ENCODE results near the gene CTIF. TPM values are rescaled to one million over a fixed set of nuclear protein-coding genes. Genes with fewer than 3 reads are reported as not detected.

CTIF gene
- total RNA-seq, 1 donor from 2014 or later = 51.5 TPM

GRCh38 chr18:48674758-48675351, 136.0 kb downstream of the CTIF start:
- Mint-ChIP-seq H3K9me3 (ENCODE audit: unreplicated experiment) (peaks cover 6% of the 10 kb centered on the region), H3K27me3 (ENCODE audit: unreplicated experiment) (no peaks in the 10 kb centered on the region), H3K36me3 (ENCODE audit: low read depth, unreplicated experiment) (peaks cover 20% of the 10 kb centered on the region), H3K4me1 (ENCODE audit: unreplicated experiment) (peaks cover 28% of the 10 kb centered on the region), H3K27ac (ENCODE audit: unreplicated experiment) (no peak overlapping the region), H3K4me3 (ENCODE audit: unreplicated experiment) (no peak overlapping the region)
- TF ChIP-seq CTCF (IDR thresholded peaks at IDR 0.05; ENCODE audit: unreplicated experiment) = no peak
- no peak for DNase-seq (ENCODE audit: low spot score)

DNA sequence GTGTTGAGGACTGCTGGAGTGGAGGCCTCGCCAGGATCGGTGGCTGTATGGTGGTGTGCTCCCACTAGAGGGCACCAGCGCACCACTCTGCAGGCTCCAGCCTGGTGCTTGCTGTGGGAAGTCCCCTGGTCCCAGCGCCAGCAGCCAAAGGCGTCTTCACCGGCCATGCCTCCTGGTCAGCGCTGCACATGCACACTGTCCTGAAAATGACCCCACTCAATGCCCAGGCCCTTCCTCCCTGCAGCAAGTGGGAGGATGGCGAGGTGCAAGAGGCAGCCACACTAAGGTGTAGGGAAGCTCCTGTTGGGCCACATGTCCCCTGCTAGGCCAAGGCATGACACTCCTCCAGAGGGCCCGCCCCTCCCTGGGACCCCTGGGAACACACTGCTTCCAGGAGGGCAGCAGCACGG, 136.5 kb downstream of the CTIF start:
- Mint-ChIP-seq H3K27ac (ENCODE audit: unreplicated experiment) (no peak overlapping the region), H3K36me3 (ENCODE audit: low read depth, unreplicated experiment) (peaks cover 20% of the 10 kb centered on the region)
- TF ChIP-seq CTCF (IDR thresholded peaks at IDR 0.05; ENCODE audit: unreplicated experiment) = peak; percentile 79

GRCh38 chr18:48675912-48676311, 137.1 kb downstream of the CTIF start:
- Mint-ChIP-seq H3K27ac (ENCODE audit: unreplicated experiment) (no peak overlapping the region), H3K4me1 (ENCODE audit: unreplicated experiment) (peaks cover 36% of the 10 kb centered on the region), H3K36me3 (ENCODE audit: low read depth, unreplicated experiment) (peaks cover 16% of the 10 kb centered on the region), H3K4me3 (ENCODE audit: unreplicated experiment) (no peak overlapping the region), H3K9me3 (ENCODE audit: unreplicated experiment) (peaks cover 6% of the 10 kb centered on the region), H3K27me3 (ENCODE audit: unreplicated experiment) (no peaks in the 10 kb centered on the region)
- no peak for DNase-seq (ENCODE audit: low spot score)
- TF ChIP-seq CTCF (IDR thresholded peaks at IDR 0.05; ENCODE audit: unreplicated experiment) = no peak

More for the DNA sequence above, 136.5 kb downstream of the CTIF start:
- no peaks in the 10 kb centered on the region for H3K27me3 Mint-ChIP-seq (ENCODE audit: unreplicated experiment)
- peaks cover 6% of the 10 kb centered on the region for H3K9me3 Mint-ChIP-seq (ENCODE audit: unreplicated experiment)
- DNase-seq (ENCODE audit: low spot score) = peak; percentile 94
- no peak overlapping the region for H3K4me3 Mint-ChIP-seq (ENCODE audit: unreplicated experiment)
- H3K4me1 Mint-ChIP-seq (ENCODE audit: unreplicated experiment) = peaks cover 31% of the 10 kb centered on the region

GRCh38 chr18:48676346-48676745, 137.5 kb downstream of the CTIF start:
- Mint-ChIP-seq H3K27me3 (ENCODE audit: unreplicated experiment) (no peaks in the 10 kb centered on the region), H3K9me3 (ENCODE audit: unreplicated experiment) (peaks cover 4% of the 10 kb centered on the region), H3K27ac (ENCODE audit: unreplicated experiment) (no peak overlapping the region), H3K36me3 (ENCODE audit: low read depth, unreplicated experiment) (peaks cover 11% of the 10 kb centered on the region), H3K4me1 (ENCODE audit: unreplicated experiment) (peaks cover 39% of the 10 kb centered on the region), H3K4me3 (ENCODE audit: unreplicated experiment) (no peak overlapping the region)
- TF ChIP-seq CTCF (IDR thresholded peaks at IDR 0.05; ENCODE audit: unreplicated experiment) = no peak
- DNase-seq (ENCODE audit: low spot score) = no peak

- H3K27me3 Mint-ChIP-seq (ENCODE audit: unreplicated experiment) = peaks cover 2% of the 10 kb centered on the region
- H3K4me1 Mint-ChIP-seq (ENCODE audit: unreplicated experiment) = peaks cover 44% of the 10 kb centered on the region
- peak; percentile 95 for TF ChIP-seq CTCF (IDR thresholded peaks at IDR 0.05; ENCODE audit: unreplicated experiment)
- H3K36me3 Mint-ChIP-seq (ENCODE audit: low read depth, unreplicated experiment) = peaks cover 6% of the 10 kb centered on the region
- H3K4me3 Mint-ChIP-seq (ENCODE audit: unreplicated experiment) = no peak overlapping the region
- DNase-seq (ENCODE audit: low spot score) = peak; percentile 87
- no peak overlapping the region for H3K27ac Mint-ChIP-seq (ENCODE audit: unreplicated experiment)
- no peaks in the 10 kb centered on the region for H3K9me3 Mint-ChIP-seq (ENCODE audit: unreplicated experiment)
These were observed 138.0 kb downstream of the CTIF start for GRCh38 chr18:48676756-48677368.
